T-helper 22 cell (primary cell): ENCODE data around the gene FUNDC1.
"Not testable (repeated sequence)": the region's sequence is repeated elsewhere in the genome, so short reads cannot be mapped to it uniquely, and the experiment has no call there.

ENCODE experiments used
- DNase-seq: peaks from one replicate; pipeline ENCODE4 v3.0.0-alpha.2; 2020; ENCODE audit warnings: low read depth

Gene FUNDC1, protein sequence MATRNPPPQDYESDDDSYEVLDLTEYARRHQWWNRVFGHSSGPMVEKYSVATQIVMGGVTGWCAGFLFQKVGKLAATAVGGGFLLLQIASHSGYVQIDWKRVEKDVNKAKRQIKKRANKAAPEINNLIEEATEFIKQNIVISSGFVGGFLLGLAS

DNA sequence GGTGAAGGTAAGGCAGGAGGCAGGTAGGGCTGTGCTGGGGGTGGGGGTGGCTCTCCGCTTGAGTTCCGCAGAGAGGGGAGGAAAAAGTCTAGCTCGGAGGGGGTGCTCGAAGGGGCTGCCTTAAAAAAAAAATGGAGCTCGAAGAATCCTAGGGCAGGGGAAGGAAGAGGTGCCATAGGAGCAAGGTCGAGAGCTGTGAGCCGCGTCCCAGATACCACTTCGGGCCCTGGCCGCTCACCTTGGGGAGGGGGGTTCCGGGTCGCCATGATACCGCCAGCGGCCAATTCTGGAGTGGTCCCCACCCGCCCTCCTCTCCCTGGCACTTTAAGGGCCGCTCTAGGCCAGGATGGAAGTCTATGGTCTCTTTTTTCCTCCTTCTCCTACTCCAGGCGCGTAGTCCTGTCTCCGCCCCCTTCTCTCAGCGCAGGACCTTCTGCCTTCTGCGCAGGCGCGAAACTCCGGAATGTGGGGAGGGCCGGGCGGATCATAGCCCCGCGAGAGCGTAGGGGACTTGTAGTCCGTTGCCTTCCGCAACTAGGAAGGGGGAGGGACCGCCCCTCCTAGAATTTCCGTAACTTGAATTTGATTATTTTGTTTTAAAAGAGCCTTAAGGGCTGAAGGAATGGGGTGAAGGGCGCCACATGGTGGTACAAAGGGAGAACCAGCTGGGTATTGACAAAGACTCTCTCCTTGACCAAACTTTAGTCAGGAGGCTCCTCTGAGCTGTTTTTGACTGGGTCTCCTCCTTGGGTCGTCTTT is at the start of gene FUNDC1:
Gene FUNDC1 (minus strand): TSS at position 293 of the 759 bp plus-strand sequence. CDS start 27 bp downstream, at position 266.
- peak; percentile 88 for DNase-seq

DNA sequence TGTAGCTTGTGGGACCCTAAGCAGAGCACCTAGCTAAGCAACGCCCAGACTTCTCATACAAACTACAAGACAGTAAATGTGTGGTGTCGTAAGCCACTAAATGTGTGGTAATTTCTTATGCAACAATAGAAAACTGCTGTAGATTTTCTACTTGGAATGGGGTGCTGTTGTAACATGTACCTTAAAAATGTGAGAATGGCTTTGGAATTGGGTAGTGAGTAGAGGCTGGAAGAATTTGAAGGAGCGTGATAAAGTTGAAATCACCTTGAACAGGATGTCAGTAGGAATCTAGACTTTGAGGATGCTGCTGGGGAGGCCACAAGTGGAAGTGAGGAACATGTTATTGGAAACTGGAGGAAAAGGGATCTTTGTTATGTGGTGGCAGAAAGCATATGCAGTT is 43.2 kb upstream of the FUNDC1 start:
- DNase-seq = no peak

DNA sequence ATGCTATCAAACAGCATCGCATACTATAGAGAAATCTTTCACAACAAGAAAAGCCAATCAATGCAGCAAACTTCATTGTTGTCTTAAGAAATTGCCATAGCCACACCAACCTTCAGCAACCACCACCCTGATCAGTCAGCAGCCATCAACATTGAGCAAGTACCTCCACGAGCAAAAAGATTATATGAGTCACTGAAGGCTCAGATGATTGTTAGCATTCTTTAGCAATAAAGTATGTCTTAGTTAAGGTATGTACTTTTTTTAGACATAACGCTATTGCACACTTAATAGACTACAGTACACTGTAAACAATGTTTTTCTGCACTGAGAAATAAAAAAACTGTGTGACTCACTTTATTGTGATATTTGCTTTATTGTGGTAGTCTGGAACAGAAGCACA is 37.8 kb upstream of the FUNDC1 start:
- no peak for DNase-seq

DNA sequence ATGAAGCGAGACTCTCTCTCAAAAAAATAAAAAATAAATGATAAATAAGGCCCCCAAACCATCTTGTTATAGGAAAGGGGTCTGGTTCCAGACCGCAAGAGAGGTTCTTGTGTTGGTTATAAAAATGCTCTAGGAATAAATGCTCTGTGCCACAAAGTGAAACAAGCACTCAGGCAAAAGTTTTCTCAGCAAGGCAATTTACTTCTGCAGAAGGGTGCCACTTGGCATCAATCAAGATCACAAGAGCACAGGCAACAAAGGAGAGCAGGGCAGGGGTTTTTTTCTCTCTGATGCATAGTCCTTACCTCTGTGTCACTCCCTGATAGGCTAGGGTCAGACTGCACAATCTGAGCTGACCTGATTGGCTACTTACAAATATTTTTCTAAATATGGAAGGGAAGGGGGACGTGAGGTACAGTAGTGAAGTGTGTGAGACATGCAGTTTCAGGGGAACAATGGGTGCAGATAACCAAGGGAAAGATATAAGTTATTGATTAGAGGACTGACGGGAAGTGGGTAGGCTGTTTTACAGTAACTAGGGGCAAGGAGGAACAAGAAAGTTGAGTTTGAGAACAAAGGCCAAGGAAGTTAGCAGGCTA is 29.8 kb upstream of the FUNDC1 start:
- no peak for DNase-seq

DNA sequence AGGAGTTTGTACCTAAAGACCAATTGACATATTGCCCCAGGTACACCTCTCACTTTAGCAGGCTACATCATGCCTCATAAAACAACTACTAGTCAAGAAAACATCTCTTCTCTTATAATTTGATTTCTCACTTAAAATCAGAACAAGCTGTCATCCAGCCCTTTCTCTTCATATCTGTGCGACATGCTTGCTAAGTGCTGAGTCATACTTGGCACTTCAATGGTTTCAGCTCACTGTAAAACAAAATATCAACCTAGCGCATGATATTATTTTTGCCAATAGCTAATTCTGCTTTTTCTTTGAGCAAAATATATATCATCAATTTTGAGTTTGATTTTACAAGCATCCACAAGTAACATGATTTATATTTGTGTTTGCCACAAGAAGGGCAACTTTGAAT is 27.9 kb upstream of the FUNDC1 start:
- no peak for DNase-seq

DNA sequence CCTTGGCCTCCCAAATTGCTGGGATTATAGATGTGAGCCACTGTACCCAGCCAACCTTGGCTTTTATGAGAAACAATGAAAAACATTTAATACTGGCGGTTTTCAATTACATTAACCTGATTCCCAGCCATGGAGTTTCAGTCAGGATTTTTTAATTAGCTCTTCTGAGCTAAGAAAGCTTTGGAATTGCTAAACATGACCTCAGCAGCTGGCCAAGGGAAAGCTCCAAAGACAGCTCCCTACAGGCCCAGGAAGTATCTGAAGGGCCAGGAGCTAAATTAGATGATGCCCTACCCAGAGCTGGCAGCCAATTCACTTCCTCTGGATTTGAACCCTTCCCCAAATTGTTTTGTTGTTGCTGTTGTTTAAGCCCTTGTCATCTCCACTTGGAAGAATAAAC is 26.5 kb upstream of the FUNDC1 start:
- DNase-seq = no peak

DNA sequence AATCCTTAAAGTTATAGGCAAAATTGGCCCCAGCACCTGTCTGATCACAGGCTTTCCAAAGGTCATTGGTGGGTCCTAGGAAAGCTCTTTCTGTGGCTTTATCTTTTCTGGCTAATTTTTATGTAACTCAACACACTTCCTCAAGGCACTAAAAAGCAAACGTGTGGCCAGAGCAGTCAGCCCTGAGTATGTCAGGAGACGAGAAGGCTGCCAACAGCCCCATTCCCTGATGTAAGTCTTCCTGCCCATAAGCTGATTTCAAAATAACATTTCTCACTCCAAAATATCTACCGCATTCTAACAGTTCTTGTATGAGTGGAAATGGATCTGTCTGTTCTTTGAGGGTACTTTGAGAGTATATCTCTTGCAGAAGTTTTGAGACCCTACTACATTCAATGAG is 25.5 kb upstream of the FUNDC1 start:
- DNase-seq = no peak

DNA sequence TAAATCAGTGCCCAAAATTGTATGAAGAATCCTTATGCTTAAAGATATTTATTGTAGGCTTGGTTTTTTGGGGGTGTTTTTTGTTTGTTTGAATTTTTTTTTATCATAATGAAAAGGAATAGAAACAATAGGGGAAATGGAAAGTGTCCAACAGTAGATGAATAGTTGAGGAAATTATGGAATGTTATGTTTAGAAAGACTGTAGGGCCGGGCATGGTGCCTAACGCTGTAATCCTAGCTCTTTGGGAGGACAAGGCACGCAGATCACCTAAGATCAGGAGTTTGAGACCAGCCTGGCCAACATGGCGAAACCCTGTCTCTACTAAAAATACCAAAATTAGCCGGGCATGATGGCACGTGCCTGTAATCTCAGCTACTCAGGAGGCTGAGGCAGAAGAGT is 19.2 kb upstream of the FUNDC1 start:
- DNase-seq = not testable (repeated sequence)

DNA sequence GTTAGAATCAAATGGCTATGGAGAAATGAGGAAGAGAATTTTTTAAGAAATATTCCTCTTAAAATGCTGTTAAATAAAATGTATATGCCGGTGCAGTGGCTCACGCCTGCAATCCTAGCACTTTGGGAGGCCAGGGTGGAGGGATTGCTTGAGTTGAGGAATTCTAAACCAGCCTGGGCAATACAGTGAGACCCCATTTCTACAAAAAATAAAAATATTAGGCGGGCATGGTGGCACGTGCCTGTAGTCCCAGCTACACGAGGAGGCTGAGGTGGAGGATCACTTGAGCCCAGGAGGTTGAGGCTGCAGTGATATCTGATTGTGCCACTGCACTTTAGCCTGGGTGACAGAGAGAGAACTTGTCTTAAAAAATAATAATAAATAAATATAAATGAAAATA is 7.9 kb upstream of the FUNDC1 start:
- no peak for DNase-seq

DNA sequence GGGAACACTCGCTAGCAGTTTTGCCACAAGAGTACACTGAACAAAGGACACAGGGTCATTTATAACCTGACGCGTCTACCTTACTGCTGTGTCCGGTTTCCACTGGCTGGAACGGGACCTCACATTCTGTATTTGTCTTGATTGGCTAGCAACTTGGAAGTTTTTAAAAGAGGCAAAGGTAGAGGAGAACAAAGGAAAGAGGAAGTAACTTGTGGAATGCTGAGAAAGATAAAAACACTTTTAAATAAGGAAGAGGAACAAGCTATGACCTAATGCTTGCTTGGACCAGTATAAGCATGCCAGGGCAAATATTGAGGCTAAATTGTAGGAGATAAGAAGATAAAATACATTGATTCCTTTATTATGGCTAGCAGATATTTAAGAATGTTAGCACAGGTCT is 2.8 kb upstream of the FUNDC1 start:
- DNase-seq = not testable (repeated sequence)

DNA sequence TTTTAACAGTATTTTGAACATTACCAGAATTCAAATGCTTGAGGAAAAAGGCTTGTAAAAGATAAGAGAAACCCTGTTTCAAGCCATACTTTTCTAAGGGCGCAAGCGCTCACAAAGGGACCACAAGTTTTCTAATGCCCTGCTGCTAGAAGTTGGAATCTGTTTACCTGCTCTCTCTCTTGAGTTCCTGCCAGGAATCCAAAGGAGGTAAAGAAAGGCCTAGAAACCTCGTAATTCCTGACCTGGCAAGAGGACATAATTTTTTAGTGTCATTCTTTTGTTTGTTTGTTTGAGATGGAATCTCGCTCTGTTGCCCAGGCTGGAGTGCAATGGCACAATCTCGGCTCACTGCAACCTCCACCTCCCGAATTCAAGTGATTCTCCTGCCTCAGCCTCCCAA is 1.4 kb upstream of the FUNDC1 start:
- no peak for DNase-seq

DNA sequence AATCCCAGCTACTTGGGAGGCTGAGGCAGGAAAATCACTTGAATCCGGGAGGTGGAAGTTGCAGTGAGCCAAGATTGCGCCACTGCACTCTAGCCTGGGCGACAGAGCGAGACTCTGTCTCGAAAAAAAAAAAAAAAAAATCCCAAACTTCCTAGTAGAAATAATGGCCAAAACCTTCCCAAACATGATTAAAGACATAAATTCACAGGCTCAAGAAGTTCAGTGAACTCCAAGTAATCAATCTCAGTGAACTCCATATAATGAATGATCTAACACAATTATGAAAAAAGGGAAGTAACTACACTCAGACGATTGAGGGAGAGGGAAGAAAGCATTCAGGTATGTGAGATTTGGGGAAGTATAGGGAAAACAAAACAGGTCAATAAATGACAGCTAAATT is 6.5 kb downstream of the FUNDC1 start:
- DNase-seq = no peak

DNA sequence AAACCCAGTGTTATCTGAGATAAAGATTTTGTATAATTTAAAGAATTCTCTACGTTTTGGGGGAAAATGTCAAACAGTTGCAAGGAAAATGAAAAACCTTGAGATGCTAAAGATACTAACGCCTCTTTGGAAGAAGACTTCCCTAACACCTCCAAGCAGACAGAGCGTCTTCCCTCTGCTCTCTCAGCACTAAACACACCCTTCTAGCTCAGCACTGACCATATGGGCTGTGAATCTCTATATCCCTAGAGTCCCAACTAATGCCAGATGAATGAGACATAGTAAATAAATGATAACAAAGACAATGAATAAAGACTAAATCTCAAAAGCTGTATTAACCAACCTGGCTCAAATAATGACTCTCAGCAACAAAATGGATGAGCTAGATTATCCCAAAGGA is 13.3 kb downstream of the FUNDC1 start:
- no peak for DNase-seq

DNA sequence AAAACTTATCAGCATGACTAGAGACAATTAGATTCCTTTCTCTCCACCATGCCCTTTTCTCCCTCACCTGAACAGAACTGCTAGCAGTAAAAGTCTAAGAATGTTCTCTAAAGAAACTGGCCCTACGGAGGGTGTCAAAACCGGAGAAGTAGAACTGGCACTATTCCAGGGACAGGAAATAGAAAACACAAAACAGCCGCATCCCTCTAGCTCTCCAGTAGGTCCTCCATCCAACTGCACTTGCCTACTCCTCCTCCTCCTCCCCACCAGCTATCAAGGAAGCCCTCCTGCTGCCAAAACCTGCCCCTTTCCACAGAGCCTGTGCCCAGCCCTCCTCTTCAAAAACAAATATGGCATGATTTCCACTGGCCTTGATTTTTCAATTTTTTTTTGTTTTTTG is 28.4 kb downstream of the FUNDC1 start:
- DNase-seq = no peak

DNA sequence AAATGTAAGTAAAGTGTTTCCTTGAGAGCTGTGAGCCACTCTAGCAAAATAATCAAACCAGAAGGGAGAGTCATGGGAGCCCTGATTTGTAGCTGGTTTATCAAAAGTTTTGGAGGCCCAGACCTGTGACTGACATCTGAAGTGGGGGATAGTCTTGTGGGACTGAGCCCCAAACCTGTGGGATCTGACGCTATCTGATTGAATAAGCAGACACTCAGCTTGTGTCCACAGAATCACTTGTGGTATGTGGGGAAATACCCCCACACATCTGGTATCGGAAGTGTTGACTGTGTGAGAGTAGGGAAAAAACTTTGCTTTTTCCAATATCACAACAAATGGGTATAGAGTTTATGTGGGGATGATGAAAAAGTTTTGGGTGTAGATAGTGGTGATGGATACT is 35.4 kb downstream of the FUNDC1 start:
- no peak for DNase-seq

DNA sequence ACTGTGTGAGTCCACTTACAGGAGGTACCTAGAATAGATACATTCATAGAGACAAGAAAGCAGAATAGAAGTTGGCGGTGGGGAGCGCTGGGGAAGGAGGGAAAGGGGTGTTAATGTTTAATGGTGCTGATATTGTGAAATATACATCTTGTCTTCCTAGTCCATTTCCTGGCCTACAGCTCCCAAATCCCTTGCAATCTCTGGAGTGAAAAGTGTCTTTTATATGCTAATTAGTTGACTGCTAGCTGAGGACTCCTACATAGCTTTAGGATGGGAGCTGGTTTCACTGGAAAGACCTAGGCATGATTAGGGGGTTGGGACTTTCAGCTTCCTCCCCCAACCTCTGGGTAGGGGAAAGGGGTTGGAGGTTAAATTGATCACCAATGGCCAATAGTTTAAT is 36.0 kb downstream of the FUNDC1 start:
- no peak for DNase-seq

DNA sequence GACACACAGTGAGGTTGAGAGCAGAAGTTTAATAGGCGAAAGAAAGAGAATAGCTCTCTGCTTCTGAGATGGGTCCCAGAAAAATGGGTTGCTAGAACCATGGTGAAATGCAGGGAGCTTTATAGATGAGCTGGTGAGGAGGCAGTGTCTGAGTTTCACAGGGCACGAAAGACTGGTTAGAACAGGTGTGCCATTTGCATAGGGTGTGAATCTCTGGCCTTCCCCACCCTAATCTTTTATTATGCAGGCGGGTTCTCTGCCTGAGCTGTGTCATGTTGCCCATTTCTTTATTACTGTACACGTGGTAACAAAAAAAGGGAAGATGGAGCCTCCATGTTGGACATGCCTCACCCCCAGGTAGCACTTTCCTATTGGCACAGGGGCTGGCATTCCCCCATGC is 39.1 kb downstream of the FUNDC1 start:
- no peak for DNase-seq

DNA sequence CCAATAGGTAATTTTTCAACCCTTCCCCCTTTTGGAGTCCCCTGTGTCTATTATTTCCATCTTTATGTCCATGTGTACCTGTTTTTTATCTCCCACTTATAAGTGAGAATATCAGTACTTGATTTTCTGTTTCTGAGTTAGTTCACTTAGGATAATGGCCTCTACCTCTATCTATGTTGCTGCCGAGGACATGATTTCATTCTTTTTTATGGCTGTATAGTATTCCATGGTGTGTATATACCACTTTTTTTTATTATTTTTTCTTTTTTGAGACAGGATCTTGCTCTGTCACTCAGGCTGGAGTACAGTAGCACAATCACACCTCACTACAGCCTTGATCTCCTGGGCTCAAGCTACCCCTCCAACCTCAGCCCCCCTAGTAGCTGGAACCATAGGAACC is 47.6 kb downstream of the FUNDC1 start:
- no peak for DNase-seq

DNA sequence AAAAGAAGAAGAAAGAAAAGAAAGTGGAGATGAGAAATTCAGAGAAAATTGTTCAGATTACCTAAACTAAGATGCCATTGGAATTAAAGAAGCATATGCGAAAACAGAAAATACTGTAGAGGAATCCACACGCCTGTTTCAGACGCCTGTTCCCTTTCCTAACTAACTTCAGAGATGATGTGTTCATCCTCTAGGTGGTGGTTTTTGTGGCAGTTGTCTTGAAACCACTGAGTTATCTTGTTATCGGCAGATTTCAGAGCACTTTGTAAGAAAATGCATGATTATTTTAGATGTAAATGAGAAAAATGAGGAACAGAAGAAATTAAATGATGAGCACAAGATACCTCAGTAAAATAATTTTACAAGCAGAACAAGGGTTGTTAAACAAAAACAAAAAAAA is 48.3 kb downstream of the FUNDC1 start:
- no peak for DNase-seq

DNA sequence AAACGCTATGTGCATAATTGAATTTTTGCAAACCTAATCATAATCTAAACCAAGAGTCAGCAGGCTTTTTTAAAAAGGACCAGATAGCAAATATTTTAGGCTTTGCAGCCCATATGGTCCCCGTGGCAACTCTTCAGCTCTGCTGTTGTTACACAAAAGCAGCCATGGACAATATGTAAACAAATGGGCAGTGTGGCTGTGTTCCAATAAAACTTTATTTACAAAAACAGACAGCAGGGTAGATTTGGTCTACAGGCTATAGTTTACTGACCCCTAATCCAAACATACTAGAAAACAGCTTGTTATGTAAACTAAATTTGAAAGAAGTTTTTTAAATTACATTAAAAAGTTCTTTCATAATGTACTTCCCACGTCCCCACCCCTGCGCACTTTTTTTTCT is 53.1 kb downstream of the FUNDC1 start:
- DNase-seq = no peak

DNA sequence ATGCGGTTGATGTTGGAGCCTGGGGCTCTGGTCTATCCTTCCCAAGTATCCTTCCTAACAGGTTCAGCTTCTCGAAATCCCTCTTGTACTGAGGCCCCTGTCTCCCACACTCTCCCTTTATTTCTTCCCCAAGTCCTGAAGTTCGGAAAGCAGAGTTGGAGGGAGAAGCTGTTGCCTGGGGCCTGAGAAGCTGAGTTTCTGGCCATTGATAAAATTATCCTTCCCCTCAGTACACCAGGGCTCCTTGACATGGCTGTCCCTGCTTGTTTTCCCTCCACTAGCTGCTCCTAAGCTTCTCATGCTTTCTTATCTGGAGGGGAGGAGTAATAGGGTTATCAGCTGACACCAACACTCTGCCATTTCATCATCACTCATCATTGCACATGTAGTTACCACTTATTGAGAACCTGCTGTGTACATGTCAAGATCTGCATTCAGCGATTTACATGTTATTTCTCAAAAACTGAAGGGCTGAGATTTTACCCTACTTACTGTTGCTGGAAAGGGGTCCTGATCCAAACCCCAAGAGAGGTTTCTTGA is 58.0 kb downstream of the FUNDC1 start:
- no peak for DNase-seq

DNA sequence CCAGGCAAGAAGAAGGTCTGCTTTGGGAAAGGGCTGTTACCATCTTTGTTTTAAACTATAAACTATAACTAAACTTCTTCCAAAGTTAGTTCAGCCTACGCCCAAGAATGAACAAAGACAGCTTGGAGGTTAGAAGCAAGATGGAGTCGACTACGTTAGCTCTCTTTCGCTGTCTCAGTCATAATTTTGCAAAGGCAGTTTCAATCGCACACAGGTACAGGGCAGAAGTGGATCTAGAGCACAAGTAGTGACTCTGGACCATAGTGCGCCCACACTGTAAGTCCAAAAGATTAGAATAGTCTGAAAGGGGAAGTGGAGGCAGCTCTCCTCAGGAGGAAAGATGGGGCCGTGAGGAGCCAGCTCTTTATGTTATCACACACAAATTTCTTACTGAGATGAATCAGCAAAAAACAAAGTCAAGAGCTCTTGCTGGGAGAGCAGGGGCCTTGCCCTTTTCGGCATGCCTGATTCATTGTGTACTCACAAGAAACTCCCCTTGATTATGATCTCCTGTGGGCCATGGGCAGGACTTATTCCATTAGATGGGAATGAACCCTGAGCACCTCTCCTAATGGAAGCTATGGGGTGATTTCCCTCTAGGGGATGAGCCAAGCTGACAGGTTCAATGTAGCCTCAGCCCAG is 58.6 kb downstream of the FUNDC1 start:
- DNase-seq = no peak

DNA sequence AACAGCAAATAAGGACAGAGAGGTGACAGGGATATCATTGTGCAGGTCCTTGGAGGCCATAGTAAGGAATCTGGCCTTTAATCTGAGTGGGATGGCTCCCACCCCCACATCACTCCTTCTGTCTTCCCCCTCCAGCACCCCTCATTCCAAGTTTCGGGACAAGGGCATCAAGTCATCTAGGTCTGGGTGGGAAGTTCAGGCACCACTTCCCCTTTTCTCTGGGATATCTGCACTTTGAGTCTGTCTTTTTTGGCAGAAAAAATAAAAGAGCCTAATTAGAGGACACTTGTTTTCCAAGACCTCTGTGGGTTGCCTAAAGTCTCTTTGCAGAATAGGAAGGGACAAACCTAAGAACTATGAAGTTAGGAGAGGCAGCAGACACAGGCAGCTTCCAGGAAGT is 60.1 kb downstream of the FUNDC1 start:
- no peak for DNase-seq
